NOMO-1 treated with DMSO at 0.1 percent for 48 hours (cell line): Measurements from ENCODE around the gene HRH2.
"Not testable (repeated sequence)": the region's sequence is repeated elsewhere in the genome, so short reads cannot be mapped to it uniquely, and the experiment has no call there.

ENCODE experiments used
- DNase-seq: peaks from one replicate; lab custom pipeline; 2025; ENCODE audit not compliant: unreplicated experiment; lab: John Stamatoyannopoulos, UW

Gene HRH2

DNA sequence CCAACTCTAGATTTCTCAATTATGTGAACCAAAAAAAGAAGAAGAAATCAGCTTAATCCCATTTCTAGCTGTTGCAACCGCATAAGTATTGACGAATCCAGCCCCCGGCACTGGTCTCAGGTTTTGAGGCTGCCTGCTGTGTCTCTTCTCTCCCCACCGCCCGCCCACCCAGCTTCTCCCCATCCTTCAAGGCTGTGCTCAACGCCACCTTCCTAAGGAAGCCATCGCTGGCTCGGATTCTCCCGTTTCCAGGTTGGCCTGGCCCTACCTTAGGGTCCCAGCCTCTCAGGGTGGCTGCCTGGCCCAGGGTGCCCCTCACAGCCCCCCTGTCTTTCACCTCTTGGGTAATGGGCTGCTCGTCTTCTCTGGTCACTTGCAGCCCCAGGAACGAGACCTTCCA is 77.8 kb downstream of the HRH2 start:
- DNase-seq: no peak

DNA sequence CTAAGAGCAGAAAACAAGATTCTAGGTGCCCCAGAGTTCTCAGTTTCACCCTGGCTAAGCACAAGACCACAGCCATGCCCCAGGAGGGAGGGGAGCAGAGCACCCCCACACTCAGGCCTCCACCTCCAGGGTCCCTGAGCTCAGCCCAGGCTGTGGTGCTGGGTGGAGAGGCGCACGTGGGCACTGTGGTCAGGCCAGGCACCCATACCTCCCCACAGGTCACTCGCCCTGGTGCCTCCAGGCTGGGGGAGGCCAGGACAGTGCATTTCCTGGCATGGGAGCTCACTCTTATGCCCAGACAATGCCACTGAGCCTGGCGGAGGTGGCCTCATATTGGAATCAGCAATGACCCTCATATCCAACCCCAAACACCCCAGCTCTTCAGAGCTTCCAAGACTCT is 78.8 kb downstream of the HRH2 start:
- DNase-seq: no peak

DNA sequence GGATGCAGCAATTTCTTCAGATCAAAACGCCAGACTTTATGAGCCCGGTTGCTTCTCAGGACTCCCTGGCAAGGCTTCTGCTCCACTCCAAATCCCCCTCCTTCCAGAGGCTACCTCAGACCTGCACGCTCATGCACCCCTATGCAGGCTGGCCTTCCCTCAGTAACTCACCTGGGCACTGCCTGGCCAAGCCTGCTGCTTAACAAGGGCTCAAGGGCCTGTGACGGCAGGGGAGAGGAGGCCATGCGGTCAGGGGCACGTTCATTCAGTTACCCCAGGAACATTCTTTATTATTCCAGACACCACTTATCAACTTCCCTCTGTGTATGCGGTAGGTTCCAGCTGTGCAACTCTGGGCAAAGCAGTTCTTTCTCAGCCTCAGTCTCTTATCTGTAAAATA is 79.6 kb downstream of the HRH2 start:
- DNase-seq: no peak

DNA sequence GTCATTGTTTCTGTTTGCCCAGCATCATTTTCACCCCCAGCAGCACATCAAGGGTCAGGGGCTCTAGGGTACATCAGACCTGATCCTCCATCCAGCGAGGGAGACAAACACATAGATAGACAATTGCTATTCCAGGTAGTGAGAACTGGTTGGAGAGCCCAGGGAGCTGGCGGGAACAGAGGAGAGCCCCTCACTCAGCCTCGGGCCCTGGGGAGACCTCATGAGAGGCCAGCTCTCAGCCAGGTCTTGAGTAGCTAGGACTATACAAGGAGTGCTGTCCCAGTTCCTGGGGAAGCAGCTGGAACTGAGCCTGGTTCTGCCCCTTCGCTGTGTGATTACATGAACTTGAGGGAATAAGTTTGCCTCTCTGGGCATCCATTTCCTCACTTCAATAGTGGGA is 80.3 kb downstream of the HRH2 start:
- no peak for DNase-seq

DNA sequence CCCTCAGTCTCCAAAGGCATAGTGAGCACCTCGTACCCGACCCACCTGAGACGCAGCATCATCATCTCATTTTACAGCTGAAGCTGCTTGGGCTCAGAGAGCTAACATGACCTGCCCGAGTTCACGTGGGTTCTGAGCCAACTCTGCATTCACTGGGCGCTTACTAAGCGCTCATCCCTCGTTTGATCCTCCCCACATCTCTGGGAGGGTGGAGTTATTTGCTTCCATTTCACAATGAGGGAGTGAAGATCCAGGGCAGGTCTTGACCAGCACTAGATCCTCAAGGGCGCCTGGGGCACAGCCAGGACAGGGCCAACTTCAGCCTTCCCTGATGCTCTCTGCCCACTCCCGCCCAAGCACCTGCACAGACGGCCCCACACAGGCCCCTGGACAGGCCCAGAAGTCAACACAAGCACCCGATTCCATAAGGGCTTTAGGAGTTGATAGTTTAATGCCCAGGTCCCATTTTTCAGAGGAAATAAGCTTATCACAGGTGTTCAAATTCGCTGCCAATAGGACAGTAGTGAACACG is 80.8 kb downstream of the HRH2 start:
- DNase-seq: no peak

DNA sequence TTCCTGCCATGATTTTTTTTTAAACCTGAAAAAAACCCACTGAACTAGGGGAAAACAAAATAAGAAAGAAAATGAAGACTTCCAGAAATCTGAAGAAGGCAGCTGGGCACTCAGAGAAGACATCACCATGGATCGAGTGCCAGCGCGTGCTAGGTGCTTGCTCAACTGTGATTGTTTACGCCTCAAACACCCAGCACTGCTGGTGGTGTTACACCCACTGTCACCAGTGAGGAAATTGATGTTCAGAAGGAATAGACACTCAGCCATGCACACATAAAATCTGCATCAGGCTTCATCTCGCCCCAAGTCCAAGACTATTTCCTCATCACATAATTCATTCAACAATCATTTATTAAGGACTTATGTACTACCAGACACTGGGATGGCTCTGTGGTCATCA is 82.1 kb downstream of the HRH2 start:
- no peak for DNase-seq

DNA sequence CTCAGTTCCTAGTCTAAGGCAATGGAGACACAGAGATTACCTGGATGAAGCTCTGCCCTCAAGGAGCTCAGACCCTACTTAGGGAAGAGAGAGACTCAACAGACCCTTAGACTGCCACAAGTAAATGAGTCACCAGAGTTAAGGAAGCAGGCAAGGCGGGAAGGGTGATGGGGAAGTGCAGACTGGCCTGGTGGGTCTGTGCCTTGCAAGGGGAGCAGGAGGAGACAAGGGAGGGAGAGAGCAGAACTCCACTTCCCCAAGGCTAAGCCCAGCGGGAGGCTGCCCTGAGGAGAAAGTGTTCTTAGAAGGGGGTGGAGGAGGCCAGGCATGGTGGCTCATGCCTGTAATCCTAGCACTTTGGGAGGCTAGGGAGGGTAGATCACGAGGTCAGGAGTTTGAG is 83.7 kb downstream of the HRH2 start:
- DNase-seq: no peak

DNA sequence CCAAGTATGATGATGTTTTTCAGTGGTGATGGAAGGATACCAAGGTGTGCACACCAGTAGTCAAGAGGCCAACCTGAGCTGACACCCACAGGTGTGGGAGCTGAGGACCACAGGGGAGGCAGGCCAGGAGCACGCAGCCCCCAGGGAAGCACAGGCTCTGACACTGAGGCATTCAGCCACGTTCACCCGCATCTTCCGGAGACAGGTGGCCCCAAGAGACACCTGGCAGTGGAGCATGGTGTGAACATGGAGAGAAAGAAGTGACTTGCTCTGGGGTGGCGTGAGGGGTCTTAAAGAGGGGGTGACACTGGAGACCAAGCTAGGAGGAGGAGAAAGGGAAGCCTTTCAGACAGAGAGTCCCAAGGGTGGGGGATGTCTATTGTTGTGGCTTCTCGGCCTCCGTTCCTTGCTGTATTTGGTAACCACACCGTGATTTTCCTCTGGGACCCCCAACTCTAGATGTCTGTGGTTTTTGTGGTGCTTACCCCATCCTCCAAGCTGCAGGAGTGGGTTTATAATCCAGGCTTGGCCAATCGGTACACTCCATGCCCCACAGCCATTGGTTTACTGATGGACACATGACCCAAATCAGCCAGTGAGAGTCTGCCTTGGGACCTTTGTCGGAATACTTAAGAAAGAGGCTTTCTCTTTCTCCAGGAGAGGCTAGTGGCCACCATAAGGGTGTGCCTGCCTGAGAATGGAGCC is 84.6 kb downstream of the HRH2 start:
- no peak for DNase-seq

DNA sequence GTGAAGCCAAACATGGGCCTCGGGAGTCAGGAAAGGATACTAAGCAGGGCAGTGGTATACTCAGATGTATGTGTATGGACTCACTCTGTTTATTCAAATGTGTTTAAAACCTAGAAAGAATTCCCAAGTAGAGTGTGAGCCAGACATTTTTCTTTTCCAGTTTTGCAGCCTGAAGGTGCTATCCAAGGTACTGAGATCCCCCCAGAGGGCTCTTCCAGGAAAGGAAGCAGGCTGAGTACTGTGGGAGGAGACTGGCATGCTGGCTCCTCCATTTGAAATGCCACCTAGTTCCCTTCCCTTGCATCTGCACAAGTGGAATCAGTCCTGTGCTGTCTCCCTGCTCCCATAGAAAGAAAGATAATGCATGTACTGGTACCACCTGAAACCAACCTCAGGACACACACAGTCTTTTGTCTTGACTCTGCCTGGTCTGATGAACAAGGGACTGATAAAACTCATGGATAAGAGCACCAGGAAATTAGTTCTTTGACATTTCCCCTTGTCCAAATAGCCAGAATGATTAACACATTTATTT is 85.9 kb downstream of the HRH2 start:
- DNase-seq: no peak

DNA sequence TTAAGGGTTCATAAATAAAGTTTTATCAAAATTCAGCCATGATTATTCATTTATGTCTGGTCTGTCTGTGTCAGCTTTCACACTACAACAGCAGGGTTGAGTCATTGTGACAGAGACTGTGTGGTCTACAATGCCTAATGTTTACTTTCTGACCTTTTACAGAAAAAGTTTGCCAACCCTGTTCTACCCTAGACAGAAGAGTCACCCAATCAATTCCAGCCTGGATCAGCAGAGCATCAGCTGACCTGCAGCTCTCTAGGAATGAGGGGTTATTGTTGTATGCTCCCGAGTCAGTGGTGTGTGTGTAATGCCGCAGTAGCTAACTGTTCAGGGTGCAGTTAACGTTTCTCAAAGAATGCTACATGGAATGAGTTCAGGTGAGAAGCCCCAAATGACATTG is 87.3 kb downstream of the HRH2 start:
- DNase-seq: no peak

DNA sequence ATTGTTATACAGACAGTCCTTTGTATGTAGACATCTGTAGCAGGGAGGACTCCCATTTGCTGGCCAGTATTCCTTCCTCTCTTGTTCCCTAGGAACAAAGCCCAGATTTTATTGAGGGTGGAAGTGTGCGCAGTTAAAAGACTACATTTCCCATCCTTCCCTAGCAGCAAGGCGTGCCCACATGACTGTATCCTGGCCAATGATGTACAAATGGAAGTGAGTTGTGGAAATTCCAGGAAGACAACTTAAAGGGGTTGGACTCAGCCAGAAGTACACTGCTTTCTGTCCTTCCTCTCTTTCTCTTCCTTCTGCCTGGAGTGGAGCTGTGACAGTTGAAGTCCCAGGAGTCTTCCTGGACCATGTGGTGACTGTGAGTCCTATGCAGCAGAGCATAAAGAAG is 89.0 kb downstream of the HRH2 start:
- no peak for DNase-seq

DNA sequence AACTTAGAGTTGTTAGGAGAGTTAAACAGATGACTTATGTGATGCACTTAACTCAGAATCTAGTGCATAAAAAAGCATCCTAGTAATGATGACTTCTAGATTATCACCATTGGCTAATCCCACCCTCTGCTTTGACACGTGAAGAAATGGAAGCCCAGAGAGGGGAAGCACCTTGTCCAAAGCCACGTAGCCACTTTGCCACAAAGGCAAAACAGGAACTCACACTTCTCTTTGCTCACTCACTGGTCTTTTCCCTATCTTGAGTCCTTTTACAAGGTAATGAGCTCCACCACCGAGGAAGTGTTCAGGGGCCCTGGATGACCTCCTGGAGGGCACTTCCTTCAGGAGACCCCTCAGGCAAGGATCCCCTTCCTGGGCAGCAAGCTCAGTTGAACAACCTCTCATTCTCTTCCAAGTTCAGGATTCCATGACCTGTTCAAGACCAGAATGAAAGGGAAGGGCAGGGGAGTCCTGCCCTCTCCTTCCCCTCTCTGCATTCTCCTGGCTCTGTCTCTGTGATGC is 89.7 kb downstream of the HRH2 start:
- no peak for DNase-seq

DNA sequence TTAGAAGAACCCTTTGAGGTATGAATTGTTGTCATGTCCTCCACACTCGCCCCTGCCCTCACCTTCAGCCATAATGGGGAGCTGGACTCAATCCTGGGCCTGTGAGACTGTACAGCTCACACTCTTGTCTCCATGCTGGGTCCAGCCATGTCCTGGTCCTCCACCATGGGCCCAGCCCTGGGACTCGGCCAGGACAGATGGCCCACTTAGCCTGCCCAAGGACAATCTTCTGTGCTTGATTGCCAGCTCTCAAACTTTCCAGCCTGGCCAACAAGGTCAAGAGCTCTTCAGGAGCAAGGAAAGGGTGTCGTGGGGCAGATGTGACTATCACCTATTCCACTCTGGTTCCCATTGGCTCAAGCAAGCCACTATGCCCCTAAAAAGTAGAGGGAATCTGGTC is 90.8 kb downstream of the HRH2 start:
- DNase-seq: no peak

DNA sequence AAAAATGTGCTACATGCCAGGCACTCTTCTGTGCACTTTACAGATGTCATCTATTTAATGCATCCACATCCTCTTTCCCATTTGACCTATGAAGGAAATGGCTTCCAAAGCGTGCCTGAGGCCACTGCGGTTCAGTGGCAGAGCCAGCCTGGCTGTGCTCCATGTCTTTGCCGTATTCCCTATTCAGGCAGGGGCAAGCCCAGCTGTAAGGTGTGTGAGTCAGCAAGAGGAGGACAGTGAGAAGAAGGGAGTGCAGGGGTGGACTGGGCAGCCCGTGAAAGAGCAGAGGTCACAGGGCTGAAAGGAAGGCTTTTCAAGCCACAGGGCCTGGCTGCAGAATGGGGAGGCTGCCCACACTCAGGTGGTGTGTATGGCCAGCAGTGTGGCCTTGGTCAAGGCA is 91.7 kb downstream of the HRH2 start:
- DNase-seq: no peak

DNA sequence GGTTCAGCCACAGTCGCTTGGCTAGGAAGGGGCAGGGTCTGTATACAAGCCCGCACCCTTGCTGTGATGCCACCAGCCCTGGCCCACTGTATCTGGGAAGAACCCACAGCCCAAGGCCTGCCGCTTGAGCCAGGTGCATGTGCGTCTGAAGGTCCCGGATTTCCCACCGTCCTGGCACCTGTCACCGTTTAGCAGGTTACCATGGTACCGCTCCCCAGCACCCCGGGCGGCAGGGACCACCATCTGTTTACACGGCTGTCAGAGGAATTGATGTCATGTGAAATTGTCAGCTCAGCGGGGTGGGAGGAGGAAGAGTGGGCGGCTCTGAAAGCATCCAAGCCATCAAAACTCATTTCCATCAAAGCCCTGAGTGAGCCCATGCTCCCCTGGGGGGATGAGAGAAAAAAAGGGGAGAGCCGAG is 92.7 kb downstream of the HRH2 start:
- DNase-seq: no peak

DNA sequence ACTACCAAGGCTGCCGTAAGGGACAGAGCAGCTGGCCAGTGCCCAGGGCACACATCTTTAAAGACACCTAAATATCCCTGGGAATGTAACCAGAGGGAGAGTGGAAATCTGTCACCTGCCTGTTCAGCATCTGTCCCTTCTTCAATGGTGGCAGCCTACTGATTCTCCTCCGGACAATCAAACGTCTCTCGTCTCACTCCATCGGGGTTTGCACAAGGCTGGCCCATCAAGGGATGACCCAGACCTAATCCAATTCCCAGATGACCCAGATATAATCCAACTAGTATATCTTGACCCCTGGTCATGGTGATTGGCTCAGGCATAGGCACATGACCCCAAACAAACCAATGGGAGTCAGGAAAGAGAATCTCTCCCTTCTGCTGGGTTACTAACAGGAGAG is 93.5 kb downstream of the HRH2 start:
- no peak for DNase-seq

DNA sequence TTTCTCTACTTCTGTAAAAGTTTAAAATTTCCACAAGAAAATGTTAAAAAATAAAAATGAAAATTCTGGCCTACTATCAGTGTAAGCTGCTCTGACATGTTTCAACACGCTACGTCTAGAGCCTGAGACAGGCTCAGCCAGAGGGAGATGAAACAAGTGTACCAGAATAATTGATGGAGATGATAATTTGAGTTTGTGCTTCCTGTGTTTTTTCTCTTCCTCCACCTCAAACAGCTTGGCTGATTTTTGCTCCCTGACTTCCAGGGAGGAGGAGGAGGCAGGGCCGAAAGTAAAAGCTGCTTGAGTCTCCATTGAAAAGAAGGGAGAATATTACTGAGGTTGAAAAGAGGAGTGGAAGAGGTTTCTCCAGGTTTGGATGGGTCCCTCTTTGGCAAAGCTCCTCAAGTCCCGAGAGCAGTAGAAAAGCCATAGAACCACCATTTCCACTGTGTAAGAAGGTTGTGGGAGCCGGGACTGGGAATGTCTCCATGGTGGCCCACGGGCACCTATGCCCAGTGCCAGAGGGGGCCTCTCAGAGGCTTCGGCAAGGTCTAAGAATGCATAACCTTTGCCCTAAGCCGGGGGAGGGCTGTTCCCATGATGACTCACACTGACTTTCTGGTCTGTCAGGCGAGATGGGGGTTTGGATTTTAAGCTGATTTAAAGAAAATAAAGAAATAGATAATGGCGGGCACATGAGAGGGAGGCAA is 95.1 kb downstream of the HRH2 start:
- DNase-seq: no peak

DNA sequence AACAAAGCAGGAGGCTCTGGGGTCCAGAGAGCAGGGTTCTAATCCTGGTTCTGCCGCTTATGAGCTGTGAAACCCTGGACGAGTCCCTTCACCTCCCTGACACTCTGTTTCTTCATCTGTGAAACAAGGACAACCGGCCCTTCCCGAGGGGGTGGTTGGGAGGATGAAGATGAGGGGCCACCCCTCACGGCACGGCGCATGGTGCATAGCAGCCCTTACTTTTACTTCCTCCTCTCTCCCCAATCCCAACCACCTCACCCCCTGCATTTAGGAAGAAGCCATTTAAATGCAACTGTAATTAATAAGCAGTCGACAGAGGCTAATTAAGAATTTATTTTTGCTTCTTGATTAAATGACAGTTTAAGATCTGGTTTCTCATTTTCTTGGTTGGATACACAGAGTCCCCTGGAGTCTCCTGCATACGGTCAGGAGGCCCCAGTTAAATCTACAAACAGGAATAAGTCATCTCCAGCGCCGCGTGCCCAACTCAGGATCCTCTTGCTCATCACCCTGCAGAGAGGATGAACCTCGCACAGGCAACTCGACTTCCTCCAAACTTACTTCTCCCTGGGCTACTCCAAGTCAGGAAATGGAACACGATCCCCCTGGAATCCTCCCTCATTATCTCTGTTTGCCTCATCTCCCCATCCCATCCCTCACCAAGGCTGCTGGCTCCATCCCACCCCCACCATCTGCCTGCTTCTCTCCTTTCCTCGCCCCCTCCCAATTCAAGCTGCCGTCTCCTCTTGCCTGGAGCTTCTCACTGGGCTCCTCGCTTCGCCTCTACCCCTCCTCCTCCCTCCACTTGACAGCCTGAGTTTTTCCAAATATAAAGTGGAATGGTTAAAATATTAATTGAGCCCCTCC is 95.9 kb downstream of the HRH2 start:
- no peak for DNase-seq

DNA sequence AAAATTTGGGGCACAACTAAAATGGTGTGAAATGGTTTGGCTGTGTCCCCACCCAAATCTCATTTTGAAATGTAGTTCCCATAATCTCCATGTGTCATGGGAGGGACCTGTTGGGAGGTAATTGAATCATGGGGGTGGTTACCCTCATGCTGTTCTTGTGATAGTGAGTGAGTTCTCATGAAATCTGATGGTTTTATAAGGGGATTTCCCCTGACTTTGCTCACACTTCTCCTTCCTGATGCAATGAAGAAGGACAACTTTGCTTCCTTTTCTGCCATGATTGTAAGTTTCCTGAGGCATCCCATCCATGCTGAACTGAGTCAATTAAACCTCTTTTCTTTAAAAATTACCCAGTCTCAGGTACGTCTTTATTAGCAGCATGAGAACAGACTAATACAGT is 102.1 kb downstream of the HRH2 start:
- not testable (repeated sequence) for DNase-seq
